ENCODE data around the gene ZNF77.
"Not testable (repeated sequence)": the region's sequence is repeated elsewhere in the genome, so short reads cannot be mapped to it uniquely, and the experiment has no call there.

Gene ZNF77

GRCh38 chr19:2906631-2907195 lies 38.1 kb downstream of the ZNF77 start:
- DNase-seq, result no peak

- no peak for DNase-seq
Measured at GRCh38 chr19:2905918-2906519, 38.8 kb downstream of the ZNF77 start.

DNA sequence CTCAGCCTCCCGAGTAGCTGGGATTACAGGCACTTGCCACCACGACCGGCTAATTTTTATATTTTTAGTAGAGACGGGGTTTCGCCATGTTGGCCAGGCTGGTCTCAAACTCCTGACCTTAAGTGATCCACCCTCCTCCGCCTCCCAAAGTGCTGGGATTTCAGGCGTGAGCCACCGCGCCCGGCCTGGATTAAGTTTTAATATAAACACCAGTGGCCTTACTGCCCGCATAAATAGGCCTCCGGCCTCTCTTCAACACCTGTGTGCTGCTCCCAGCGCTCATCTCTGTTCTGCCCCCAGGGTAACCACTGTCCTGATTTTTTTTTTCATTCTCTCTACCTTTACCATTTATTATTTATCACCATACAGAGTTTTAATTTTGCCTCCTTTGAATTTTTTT lies 41.4 kb downstream of the ZNF77 start:
- DNase-seq, result not testable (repeated sequence)

DNA sequence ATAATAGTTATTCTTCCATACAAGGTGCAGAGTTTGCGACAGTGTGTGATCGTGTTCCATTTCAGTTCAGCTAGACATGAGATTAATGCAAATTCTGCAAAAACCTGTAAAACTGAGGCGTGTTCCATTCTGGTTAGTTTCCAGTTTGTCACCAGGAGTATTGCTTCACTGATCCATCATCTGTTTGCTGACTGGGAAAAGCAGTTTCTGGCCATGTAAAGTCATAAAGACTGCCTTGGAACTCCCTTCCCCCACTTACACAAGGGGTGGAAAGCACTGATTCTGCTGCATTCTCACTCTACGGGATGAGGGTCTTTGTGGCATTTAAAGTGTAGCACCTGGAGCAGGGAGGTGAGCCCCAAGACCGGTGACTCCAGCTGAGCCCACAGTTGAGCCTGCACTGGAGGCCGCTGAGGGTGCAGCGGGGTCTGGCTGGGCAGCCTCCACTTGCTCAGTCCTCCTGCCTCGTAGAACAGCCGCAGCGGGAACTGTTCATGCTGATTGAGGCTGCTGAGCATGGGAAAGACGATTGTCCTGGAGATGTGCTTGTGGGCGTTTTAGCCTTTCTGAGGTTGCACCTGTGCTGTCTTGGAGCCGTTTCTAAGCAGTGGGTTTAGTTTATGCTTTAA lies 42.1 kb downstream of the ZNF77 start:
- DNase-seq, result no peak

GRCh38 chr19:2900296-2901252 lies 44.2 kb downstream of the ZNF77 start, which contains the start of gene ZNF57:
TSS of gene ZNF57 (plus strand) at chr19:2900928. CDS start at chr19:2901046, 118 bp downstream.
- DNase-seq, result peak; percentile 98

DNA sequence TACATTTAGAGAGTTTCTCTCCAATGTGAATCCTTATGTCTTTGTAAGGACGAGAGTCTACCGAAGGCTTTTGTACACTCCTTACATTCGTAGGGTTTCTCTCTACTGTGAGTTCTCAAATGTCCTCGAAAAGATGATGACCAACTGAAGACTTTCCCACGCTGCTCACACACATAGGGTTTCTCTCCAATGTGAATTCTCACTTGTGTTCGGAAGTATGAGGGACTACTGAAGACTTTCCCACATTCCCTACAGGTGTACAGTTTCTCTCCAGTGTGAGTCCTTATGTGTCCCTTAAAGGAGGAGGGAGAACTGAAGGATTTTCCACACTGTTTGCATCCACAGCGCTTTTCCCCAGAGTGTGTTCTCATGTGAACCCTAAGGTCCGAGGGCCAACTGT lies 48.1 kb downstream of the ZNF77 start:
- no peak for DNase-seq

GRCh38 chr19:2890531-2890930 lies 54.2 kb downstream of the ZNF77 start:
- not testable (repeated sequence) for DNase-seq

GRCh38 chr19:2888731-2889224 lies 56.0 kb downstream of the ZNF77 start:
- peak; percentile 68 to 84 for DNase-seq

DNA sequence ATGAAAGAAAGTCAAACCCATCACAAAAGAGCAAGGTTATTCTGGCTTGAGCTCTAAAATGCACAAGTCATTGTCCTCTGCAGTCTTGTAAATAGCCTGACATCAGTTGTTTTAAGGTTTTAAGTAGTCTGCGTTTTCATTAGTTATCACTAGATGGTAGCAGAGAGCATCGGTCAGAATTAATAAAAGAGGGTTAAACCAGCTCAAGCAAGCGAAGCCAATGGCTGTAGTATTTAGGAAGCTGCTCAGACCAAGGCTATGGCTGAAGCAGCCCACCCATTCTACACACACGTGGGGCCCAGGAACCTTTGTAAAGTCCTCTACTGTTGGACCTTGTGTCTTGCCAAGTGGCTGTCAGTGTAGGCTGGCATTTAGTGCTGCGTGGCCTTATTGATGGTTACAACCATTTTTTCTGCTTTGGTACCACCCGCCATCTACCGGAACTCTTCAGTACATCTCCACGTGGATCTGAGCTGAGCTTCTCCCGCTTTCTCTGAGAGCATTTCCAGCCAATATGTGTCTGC lies 57.3 kb downstream of the ZNF77 start:
- peak in 1 of 2 donors; percentile 52 for DNase-seq

DNA sequence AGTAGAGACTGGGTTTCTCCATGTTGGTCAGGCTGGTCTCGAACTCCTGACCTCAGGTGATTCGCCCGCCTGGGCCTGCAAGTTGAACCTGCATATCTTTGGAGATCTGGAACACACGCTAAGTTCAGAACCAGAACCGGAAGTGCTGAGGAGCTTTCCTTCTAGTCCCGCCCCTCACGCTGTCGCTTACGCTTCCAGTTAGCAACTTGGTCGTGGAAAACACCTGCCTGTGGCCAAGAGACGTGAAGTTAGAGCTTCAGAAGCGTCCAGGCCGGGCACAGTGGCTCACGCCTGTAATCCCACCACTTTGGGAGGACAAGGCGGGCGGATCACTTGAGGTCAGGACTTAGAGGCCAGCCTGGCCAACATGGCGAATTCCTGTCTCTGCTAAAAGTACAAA lies 59.0 kb downstream of the ZNF77 start:
- DNase-seq, result no peak

DNA sequence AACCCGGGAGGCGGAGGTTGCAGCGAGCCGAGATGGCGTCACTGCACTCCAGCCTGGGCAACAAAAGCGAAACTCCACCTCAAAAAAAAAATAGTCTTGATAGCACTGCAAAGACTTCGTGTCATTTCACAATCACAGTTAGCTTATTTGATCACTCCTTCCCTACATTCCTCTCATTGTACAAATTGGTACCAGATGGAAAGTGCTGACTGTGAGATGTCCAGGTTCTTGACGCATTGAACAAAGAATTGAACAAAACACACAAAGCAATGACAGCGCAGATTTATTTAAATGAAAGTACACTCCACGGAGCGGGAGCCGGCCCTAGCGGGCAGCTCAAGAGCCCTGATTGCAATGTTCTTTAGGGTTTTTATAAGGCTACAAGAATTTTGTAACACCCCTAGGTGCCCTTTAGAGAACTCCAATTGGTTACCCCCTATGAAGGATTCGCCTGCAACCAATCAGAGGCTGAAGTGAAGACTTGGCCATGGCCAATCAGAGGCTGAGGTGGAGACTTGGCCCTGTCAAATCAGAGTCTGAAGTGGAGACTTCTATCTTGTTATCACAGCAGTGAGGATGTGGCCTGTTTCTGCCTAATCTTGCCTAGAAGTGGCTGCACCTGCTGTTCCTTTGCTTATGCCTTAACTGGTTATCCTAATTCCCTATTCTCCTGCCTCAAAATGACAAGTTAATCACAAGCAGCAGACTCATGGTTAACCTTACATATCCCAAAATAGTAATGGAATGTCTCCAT lies 60.9 kb downstream of the ZNF77 start:
- no peak for DNase-seq
